ENCODE data around the gene STAMBPL1.

The STAMBPL1 gene

GRCh38 chr10:88964360-88964759 is 84.3 kb downstream of the STAMBPL1 start:
- DNase-seq (ENCODE audit: insufficient read length, low spot score) (no peak), FAIRE-seq (no peak)
- TF ChIP-seq PAX5 (IDR thresholded peaks at IDR 0.05; ENCODE audit: insufficient read depth, low read length, severe bottlenecking) (no peak), TAF1 (IDR thresholded peaks at IDR 0.05; ENCODE audit: low read depth, low read length) (no peak), SPI1 (IDR thresholded peaks at IDR 0.05; ENCODE audit: low read depth, low read length) (no peak), POU2F2 (IDR thresholded peaks at IDR 0.05; ENCODE audit: low read depth, low read length) (no peak), POLR2A (IDR thresholded peaks at IDR 0.05; ENCODE audit: low read depth, low read length) (no peak), POLR2AphosphoS5 (IDR thresholded peaks at IDR 0.05; ENCODE audit: low read depth, low read length) (no peak)

GRCh38 chr10:88964869-88965415 is 84.9 kb downstream of the STAMBPL1 start:
- FAIRE-seq (no peak), DNase-seq (ENCODE audit: insufficient read length, low spot score) (no peak)
- TF ChIP-seq POLR2AphosphoS5 (IDR thresholded peaks at IDR 0.05; ENCODE audit: low read depth, low read length) (no peak), SPI1 (IDR thresholded peaks at IDR 0.05; ENCODE audit: low read depth, low read length) (no peak)

GRCh38 chr10:88966797-88967196 is 86.8 kb downstream of the STAMBPL1 start:
- DNase-seq (ENCODE audit: insufficient read length, low spot score), result no peak
- no peak for FAIRE-seq
- TF ChIP-seq POLR2AphosphoS5 (IDR thresholded peaks at IDR 0.05; ENCODE audit: low read depth, low read length) (no peak), POU2F2 (IDR thresholded peaks at IDR 0.05; ENCODE audit: low read depth, low read length) (no peak), SPI1 (IDR thresholded peaks at IDR 0.05; ENCODE audit: low read depth, low read length) (no peak), POLR2A (IDR thresholded peaks at IDR 0.05; ENCODE audit: low read depth, low read length) (no peak), TAF1 (IDR thresholded peaks at IDR 0.05; ENCODE audit: low read depth, low read length) (no peak), PAX5 (IDR thresholded peaks at IDR 0.05; ENCODE audit: insufficient read depth, low read length, severe bottlenecking) (no peak)

GRCh38 chr10:88968391-88968790 is 88.3 kb downstream of the STAMBPL1 start:
- no peak for DNase-seq (ENCODE audit: insufficient read length, low spot score)
- TF ChIP-seq SPI1 (IDR thresholded peaks at IDR 0.05; ENCODE audit: low read depth, low read length) (no peak), PAX5 (IDR thresholded peaks at IDR 0.05; ENCODE audit: insufficient read depth, low read length, severe bottlenecking) (no peak), POU2F2 (IDR thresholded peaks at IDR 0.05; ENCODE audit: low read depth, low read length) (no peak), POLR2AphosphoS5 (IDR thresholded peaks at IDR 0.05; ENCODE audit: low read depth, low read length) (no peak)
- no peak for FAIRE-seq

- TF ChIP-seq PAX5 (IDR thresholded peaks at IDR 0.05; ENCODE audit: insufficient read depth, low read length, severe bottlenecking) (no peak), SPI1 (IDR thresholded peaks at IDR 0.05; ENCODE audit: low read depth, low read length) (no peak), POU2F2 (IDR thresholded peaks at IDR 0.05; ENCODE audit: low read depth, low read length) (no peak), TAF1 (IDR thresholded peaks at IDR 0.05; ENCODE audit: low read depth, low read length) (no peak), POLR2AphosphoS5 (IDR thresholded peaks at IDR 0.05; ENCODE audit: low read depth, low read length) (no peak), POLR2A (IDR thresholded peaks at IDR 0.05; ENCODE audit: low read depth, low read length) (no peak)
- FAIRE-seq, result no peak
- no peak for DNase-seq (ENCODE audit: insufficient read length, low spot score)
Observed at GRCh38 chr10:88971221-88972061, 91.4 kb downstream of the STAMBPL1 start.

Measured in GM12891 (cell line).